Esophagus muscularis mucosa (tissue), 4 donors: Measurements from ENCODE around the gene GRIK3. TPM values are rescaled to one million over a fixed set of nuclear protein-coding genes. Genes with fewer than 3 reads are reported as not detected.

ENCODE experiments used
- DNase-seq: peaks from one replicate; pipeline ENCODE4 v3.0.0-alpha.2; 2017; ENCODE audit errors: extremely low spot score
- H3K27ac ChIP-seq, 4 donors: fragments of 200-600 bp; sonication (generic); replicated peaks in 1 of 4; 1 replicate in 3 of 4; 2 replicates in 1 of 4; pipeline ENCODE4 v1.5.1; 2016 to 2019; ENCODE audit warnings: mild to moderate bottlenecking in 1 of 4
- H3K27me3 ChIP-seq, 4 donors: fragments of 200-600 bp; sonication (generic); one replicate each; pipeline versions ENCODE4 v1.5.1 to v1.6.0; 2016 to 2019
- H3K36me3 ChIP-seq, 4 donors: fragments of 200-600 bp; sonication (generic); one replicate each; pipeline ENCODE4 v1.5.1; 2016 to 2019
- H3K4me1 ChIP-seq, 4 donors: fragments of 200-600 bp; sonication (generic); one replicate each; pipeline ENCODE4 v1.5.1; 2016 to 2019
- H3K4me3 ChIP-seq, 4 donors: fragments of 200-600 bp; sonication (generic); 1 replicate in 2 of 4; 2 replicates in 2 of 4; pipeline ENCODE4 v1.5.1; 2016 to 2019; ENCODE audit warnings: mild to moderate bottlenecking in 4 of 4, moderate library complexity in 1 of 4
- H3K9me3 ChIP-seq, 4 donors: fragments of 200-600 bp; sonication (generic); 1 replicate in 3 of 4; 2 replicates in 1 of 4; pipeline ENCODE4 v1.5.1; 2016 to 2019
- EP300 ChIP-seq: sonication (generic); formaldehyde crosslinking; IDR thresholded peaks from one replicate; pipeline ENCODE4 v1.6.1; 2017; ENCODE audit warnings: antibody characterized with exemption
- POLR2A ChIP-seq: fragments of 450-650 bp; IDR thresholded peaks from one replicate; pipeline ENCODE4 v1.6.1; 2017; ENCODE audit warnings: antibody characterized with exemption, moderate library complexity, mild to moderate bottlenecking, low read depth
- POLR2AphosphoS5 ChIP-seq, 2 donors: sonication (generic); formaldehyde crosslinking; IDR thresholded peaks; one replicate each; pipeline ENCODE4 v1.6.1; 2017; ENCODE audit warnings: antibody characterized with exemption in 2 of 2
- WGBS: methylation state at CpG from one replicate; pipeline ENCODE4 v1.1.5; 2018; 5-methylcytosine and 5-hydroxymethylcytosine counted together
- intact Hi-C: fragments of 100-400 bp; cut with DNase I; formaldehyde crosslinking; loops from one replicate; pipeline ENCODE4 v1.15.1; 2023
- total RNA-seq, 4 donors: library from RNA; depleted of rRNA; stranded (reverse); fragments of >200 nt; gene quantifications; one replicate each; pipeline versions ENCODE4 v1.1.0 to v1.2.1, GENCODE V29; 2016
- TF ChIP-seq, protein P1 (sequence below), 3 experiments: fragments of 200-600 bp in 2 of 3; fragments of 450-650 bp in 1 of 3; sonication (generic) in 2 of 3; IDR thresholded peaks; one replicate each; pipeline ENCODE4 v1.5.1; 2017 to 2019; ENCODE audit warnings: antibody characterized with exemption in 3 of 3, mild to moderate bottlenecking in 2 of 3, moderate library complexity in 1 of 3

GRIK3 gene
- total RNA-seq, 4 donors from 2014 or later: 5.3 to 7.9 (median 6.6) TPM

GRCh38 chr1:36913484-36914060 lies 120.7 kb downstream of the GRIK3 start:
- peak; percentile 85 for DNase-seq
- TF ChIP-seq EP300 (no peak), POLR2AphosphoS5 (IDR thresholded peaks at IDR 0.05) (no peak), POLR2A (no peak)
- TF ChIP-seq, protein P1, sequence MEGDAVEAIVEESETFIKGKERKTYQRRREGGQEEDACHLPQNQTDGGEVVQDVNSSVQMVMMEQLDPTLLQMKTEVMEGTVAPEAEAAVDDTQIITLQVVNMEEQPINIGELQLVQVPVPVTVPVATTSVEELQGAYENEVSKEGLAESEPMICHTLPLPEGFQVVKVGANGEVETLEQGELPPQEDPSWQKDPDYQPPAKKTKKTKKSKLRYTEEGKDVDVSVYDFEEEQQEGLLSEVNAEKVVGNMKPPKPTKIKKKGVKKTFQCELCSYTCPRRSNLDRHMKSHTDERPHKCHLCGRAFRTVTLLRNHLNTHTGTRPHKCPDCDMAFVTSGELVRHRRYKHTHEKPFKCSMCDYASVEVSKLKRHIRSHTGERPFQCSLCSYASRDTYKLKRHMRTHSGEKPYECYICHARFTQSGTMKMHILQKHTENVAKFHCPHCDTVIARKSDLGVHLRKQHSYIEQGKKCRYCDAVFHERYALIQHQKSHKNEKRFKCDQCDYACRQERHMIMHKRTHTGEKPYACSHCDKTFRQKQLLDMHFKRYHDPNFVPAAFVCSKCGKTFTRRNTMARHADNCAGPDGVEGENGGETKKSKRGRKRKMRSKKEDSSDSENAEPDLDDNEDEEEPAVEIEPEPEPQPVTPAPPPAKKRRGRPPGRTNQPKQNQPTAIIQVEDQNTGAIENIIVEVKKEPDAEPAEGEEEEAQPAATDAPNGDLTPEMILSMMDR (IDR thresholded peaks at IDR 0.05): no peak
- no peaks in the 10 kb centered on the region for H3K4me1 ChIP-seq
- no peaks in the 10 kb centered on the region for H3K9me3 ChIP-seq
- peaks cover 0 to 46% (median 0%) of the 10 kb centered on the region in 4 donors for H3K27me3 ChIP-seq
- no peaks in the 10 kb centered on the region for H3K36me3 ChIP-seq
- H3K27ac ChIP-seq: no peak overlapping the region
- intact Hi-C loops: no loop called here
- WGBS: 24% methylated on average over 4 of the region's 4 CpGs
- no peak overlapping the region for H3K4me3 ChIP-seq

DNA sequence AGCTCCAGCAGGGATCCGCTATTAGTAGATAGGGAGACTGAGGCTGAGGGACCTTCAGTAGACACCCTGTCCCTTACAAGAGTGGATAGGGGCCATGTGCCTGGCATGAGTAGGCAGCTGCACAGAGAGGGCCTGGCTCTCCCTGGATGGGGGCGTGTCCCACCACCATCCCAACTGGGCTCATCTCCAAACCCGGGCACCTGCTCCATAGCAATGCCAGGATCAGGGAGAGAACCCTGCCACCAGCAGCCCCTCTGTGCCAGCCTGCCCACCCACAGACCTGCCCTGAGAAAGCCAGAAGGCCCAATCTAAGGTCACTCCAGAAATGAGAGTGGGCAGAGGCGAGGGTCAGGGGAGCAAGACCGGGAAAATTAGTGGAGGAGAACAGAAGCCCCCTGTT lies 121.3 kb downstream of the GRIK3 start:
- H3K4me1 ChIP-seq: no peaks in the 10 kb centered on the region
- WGBS: 66% methylated on average over 3 of the region's 5 CpGs
- H3K36me3 ChIP-seq: no peaks in the 10 kb centered on the region
- peaks cover 0 to under 1% (median 0%) of the 10 kb centered on the region in 4 donors for H3K9me3 ChIP-seq
- H3K4me3 ChIP-seq: no peak overlapping the region
- peaks cover 0 to 50% (median 0%) of the 10 kb centered on the region in 4 donors for H3K27me3 ChIP-seq
- peak; percentile 78 for DNase-seq
- intact Hi-C loops: no loop called here
- TF ChIP-seq, protein P1 (IDR thresholded peaks at IDR 0.05): no peak
- TF ChIP-seq EP300 (no peak), POLR2A (no peak), POLR2AphosphoS5 (IDR thresholded peaks at IDR 0.05) (no peak)
- no peak overlapping the region for H3K27ac ChIP-seq

- intact Hi-C loops: no loop called here
Measured at GRCh38 chr1:36912365-36912865, 121.9 kb downstream of the GRIK3 start.

GRCh38 chr1:36911561-36912364 lies 122.6 kb downstream of the GRIK3 start:
- intact Hi-C loops: no loop called here
- DNase-seq: peak; percentile 89
- WGBS: 71% methylated on average over 21 of the region's 21 CpGs
- TF ChIP-seq POLR2A (no peak), POLR2AphosphoS5 (IDR thresholded peaks at IDR 0.05) (no peak), EP300 (no peak)
- TF ChIP-seq, protein P1 (IDR thresholded peaks at IDR 0.05): no peak
- H3K27me3 ChIP-seq: peaks cover 0 to 57% (median 0%) of the 10 kb centered on the region in 4 donors
- no peaks in the 10 kb centered on the region for H3K36me3 ChIP-seq
- H3K9me3 ChIP-seq: peaks cover 0 to 5% (median 0%) of the 10 kb centered on the region in 4 donors
- no peak overlapping the region for H3K4me3 ChIP-seq
- no peak overlapping the region for H3K27ac ChIP-seq
- H3K4me1 ChIP-seq: no peaks in the 10 kb centered on the region

More at GRCh38 chr1:36912365-36912865, 121.9 kb downstream of the GRIK3 start:
- Histone ChIP-seq H3K27me3 (peaks cover 0 to 56% (median 0%) of the 10 kb centered on the region in 4 donors), H3K4me3 (no peak overlapping the region), H3K4me1 (no peaks in the 10 kb centered on the region), H3K27ac (no peak overlapping the region), H3K9me3 (peaks cover 0 to 5% (median 0%) of the 10 kb centered on the region in 4 donors), H3K36me3 (no peaks in the 10 kb centered on the region)
- TF ChIP-seq EP300 (no peak), POLR2AphosphoS5 (IDR thresholded peaks at IDR 0.05) (no peak), POLR2A (no peak)
- TF ChIP-seq, protein P1 (IDR thresholded peaks at IDR 0.05): no peak
- DNase-seq: peak; percentile 57
- WGBS: 54% methylated on average over 7 of the region's 7 CpGs
